ENCODE results near the gene PTPRG. TPM values are rescaled to one million over a fixed set of nuclear protein-coding genes. Genes with fewer than 3 reads are reported as not detected.

PTPRG gene
- total and polyA plus RNA-seq, 10 of the 15 experiments (the other 5 are each of a cell fraction or from before 2014, with no cell fraction given), result 0.29 to 20.7 (median 1.4) TPM

DNA sequence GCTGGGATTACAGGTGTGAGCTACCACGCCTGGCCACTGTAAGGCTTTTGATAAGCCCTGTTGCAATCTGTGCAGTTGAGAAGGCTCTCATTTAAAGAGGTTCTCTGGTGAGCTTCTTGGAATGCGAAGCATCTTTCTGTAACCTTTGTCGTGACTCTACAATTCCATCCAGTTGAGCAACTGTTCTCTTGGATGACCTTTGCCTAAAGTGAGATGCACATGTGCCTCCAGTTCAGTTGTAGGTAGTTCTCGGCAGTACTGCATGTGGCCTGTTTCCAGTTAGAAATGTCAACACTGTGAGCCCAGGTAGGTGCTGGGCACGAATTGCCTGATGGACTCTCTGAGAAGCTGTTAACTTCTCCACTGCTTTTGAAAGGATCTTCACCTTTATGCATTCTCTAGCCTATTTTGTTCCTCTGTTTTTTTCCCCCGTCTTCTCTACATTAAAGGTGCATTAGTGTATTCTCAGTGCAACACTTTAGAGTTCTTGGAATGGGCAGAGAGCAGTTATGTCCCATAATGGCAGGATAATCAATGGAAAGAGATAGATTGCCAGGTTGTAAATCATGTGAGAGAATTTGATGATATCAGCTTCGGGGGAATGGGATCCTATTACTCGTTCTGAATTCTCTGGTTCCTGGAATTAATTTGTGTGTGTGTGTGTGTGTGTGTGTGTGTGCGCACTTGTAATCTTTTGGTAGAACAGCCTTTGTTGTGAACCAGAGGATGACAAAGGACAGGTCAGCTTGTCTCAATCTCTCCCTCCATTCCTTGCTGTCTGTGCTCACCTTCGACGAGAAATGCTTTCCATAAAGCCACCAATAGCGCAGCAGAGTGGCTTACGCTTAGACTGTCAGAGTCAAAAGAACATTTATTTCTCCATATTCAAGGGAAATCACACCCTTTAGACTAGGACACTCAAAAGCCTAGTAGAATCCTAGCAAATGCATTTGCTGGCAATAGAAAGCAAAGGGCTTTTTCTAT lies 51.1 kb downstream of the PTPRG start (continued):
- TF ChIP-seq, protein P1, sequence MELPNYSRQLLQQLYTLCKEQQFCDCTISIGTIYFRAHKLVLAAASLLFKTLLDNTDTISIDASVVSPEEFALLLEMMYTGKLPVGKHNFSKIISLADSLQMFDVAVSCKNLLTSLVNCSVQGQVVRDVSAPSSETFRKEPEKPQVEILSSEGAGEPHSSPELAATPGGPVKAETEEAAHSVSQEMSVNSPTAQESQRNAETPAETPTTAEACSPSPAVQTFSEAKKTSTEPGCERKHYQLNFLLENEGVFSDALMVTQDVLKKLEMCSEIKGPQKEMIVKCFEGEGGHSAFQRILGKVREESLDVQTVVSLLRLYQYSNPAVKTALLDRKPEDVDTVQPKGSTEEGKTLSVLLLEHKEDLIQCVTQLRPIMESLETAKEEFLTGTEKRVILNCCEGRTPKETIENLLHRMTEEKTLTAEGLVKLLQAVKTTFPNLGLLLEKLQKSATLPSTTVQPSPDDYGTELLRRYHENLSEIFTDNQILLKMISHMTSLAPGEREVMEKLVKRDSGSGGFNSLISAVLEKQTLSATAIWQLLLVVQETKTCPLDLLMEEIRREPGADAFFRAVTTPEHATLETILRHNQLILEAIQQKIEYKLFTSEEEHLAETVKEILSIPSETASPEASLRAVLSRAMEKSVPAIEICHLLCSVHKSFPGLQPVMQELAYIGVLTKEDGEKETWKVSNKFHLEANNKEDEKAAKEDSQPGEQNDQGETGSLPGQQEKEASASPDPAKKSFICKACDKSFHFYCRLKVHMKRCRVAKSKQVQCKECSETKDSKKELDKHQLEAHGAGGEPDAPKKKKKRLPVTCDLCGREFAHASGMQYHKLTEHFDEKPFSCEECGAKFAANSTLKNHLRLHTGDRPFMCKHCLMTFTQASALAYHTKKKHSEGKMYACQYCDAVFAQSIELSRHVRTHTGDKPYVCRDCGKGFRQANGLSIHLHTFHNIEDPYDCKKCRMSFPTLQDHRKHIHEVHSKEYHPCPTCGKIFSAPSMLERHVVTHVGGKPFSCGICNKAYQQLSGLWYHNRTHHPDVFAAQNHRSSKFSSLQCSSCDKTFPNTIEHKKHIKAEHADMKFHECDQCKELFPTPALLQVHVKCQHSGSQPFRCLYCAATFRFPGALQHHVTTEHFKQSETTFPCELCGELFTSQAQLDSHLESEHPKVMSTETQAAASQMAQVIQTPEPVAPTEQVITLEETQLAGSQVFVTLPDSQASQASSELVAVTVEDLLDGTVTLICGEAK (IDR thresholded peaks at IDR 0.05; ENCODE audit: borderline replicate concordance), result no peak

DNA sequence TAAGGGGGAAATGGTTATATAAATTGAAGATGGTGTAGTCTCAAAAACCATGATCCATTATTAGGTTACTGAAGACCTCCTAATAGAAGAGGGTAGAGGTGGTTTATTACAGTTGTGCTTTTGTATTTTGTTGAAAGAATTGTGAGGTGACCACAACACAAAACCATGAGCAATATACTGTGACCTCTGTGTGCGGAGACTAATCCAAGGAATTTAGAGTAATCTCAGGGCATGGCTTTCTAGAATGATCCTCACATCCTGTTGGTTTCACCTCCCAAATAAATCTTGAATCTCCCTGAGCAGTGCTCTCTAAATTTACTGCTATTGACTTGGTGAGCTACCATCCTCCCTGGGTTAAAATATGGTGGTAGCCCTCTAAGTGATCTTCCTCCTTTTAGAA lies 52.3 kb downstream of the PTPRG start:
- no peaks in the 10 kb centered on the region for H3K27me3 ChIP-seq (replicated peaks in 1 of 2; ENCODE audit: control insufficient read depth in 2 of 2, insufficient read depth in 2 of 2, low read length in 1 of 2)
- H3K79me2 ChIP-seq (ENCODE audit: control insufficient read depth, insufficient read depth, low read length), result no peaks in the 10 kb centered on the region
- no TSS peak for BruUV-seq (replicated peaks)
- SMC1A ChIA-PET (ENCODE audit: uncharacterized antibody, unreplicated experiment), result interaction anchor here (0.6 to 2.0 kb wide), 3 partner anchors 24 to 139 kb away, joined by 3 to 5 read pairs (median 5); no protein-coding TSS in a partner anchor
- no peaks in the 10 kb centered on the region for H3K36me3 ChIP-seq (ENCODE audit: control insufficient read depth in 2 of 2, insufficient read depth in 2 of 2, low read length in 1 of 2)
- H3K27ac ChIP-seq (ENCODE audit: control insufficient read depth, insufficient read depth), result no peak overlapping the region
- no peak overlapping the region for H3K4me2 ChIP-seq (ENCODE audit: control insufficient read depth, insufficient read depth)
- H3K9me3 ChIP-seq (replicated peaks; ENCODE audit: control insufficient read depth, insufficient read depth, low read length), result no peaks in the 10 kb centered on the region
- H3K4me1 ChIP-seq (ENCODE audit: control insufficient read depth, insufficient read depth, low read length), result no peaks in the 10 kb centered on the region
- RAD21 ChIA-PET (ENCODE audit: unreplicated experiment), result no interaction called here
- no peaks in the 10 kb centered on the region for H4K20me1 ChIP-seq (ENCODE audit: control insufficient read depth, insufficient read depth)
- FAIRE-seq, result no peak
- CTCF ChIA-PET, result interaction anchor here (1.0 kb wide), 1 partner anchor 48 kb away, joined by 3 read pairs; no protein-coding TSS in a partner anchor
- no peak for ATAC-seq
- no peak for DNase-seq (ENCODE audit: low read depth, low spot score)
- no peak overlapping the region for H3K4me3 ChIP-seq
- 6% methylated on average over 1 of the region's 1 CpG for WGBS (ENCODE audit: insufficient coverage, insufficient replicate concordance, low lambda C conversion rate, missing lambda C conversion rate)
- intact Hi-C loops (cut with micrococcal nuclease; ENCODE audit: unreplicated experiment) (no loop called here), in situ Hi-C loops (cut with MboI) (no loop called here)
- H3K9ac ChIP-seq (ENCODE audit: control insufficient read depth, insufficient read depth, low read length), result no peak overlapping the region
- POLR2A ChIA-PET, result no interaction called here
- no peak overlapping the region for H2AFZ ChIP-seq (ENCODE audit: control insufficient read depth, low read depth, low read length)
- TF ChIP-seq YY1 (IDR thresholded peaks at IDR 0.05; ENCODE audit: low read depth, low read length) (no peak), STAT1 (conservative IDR thresholded peaks at IDR 0.05) (no peak), RAD51 (IDR thresholded peaks at IDR 0.05) (no peak), NRF1 (conservative IDR thresholded peaks at IDR 0.05; ENCODE audit: low read depth, low read length) (no peak), HCFC1 (IDR thresholded peaks at IDR 0.05; ENCODE audit: low read length) (no peak), ZBED1 (IDR thresholded peaks at IDR 0.05; ENCODE audit: borderline replicate concordance) (no peak), NFYB (IDR thresholded peaks at IDR 0.05; ENCODE audit: insufficient read depth, low read depth, low read length) (no peak)
- TF ChIP-seq, protein P2, sequence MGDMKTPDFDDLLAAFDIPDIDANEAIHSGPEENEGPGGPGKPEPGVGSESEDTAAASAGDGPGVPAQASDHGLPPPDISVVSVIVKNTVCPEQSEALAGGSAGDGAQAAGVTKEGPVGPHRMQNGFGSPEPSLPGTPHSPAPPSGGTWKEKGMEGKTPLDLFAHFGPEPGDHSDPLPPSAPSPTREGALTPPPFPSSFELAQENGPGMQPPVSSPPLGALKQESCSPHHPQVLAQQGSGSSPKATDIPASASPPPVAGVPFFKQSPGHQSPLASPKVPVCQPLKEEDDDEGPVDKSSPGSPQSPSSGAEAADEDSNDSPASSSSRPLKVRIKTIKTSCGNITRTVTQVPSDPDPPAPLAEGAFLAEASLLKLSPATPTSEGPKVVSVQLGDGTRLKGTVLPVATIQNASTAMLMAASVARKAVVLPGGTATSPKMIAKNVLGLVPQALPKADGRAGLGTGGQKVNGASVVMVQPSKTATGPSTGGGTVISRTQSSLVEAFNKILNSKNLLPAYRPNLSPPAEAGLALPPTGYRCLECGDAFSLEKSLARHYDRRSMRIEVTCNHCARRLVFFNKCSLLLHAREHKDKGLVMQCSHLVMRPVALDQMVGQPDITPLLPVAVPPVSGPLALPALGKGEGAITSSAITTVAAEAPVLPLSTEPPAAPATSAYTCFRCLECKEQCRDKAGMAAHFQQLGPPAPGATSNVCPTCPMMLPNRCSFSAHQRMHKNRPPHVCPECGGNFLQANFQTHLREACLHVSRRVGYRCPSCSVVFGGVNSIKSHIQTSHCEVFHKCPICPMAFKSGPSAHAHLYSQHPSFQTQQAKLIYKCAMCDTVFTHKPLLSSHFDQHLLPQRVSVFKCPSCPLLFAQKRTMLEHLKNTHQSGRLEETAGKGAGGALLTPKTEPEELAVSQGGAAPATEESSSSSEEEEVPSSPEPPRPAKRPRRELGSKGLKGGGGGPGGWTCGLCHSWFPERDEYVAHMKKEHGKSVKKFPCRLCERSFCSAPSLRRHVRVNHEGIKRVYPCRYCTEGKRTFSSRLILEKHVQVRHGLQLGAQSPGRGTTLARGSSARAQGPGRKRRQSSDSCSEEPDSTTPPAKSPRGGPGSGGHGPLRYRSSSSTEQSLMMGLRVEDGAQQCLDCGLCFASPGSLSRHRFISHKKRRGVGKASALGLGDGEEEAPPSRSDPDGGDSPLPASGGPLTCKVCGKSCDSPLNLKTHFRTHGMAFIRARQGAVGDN (IDR thresholded peaks at IDR 0.05), result no peak
